HG02610 (cell line): Measurements from ENCODE around the gene APOL5.
"Not testable (repeated sequence)": the region's sequence is repeated elsewhere in the genome, so short reads cannot be mapped to it uniquely, and the experiment has no call there.

Source experiments
- ATAC-seq: cut with Tn5 transposase; IDR thresholded peaks from one replicate; pipeline ENCODE4 v1.9.1; 2021; ENCODE audit warnings: mild to moderate bottlenecking, moderate library complexity; ENCODE audit not compliant: unreplicated experiment

The APOL5 gene

DNA sequence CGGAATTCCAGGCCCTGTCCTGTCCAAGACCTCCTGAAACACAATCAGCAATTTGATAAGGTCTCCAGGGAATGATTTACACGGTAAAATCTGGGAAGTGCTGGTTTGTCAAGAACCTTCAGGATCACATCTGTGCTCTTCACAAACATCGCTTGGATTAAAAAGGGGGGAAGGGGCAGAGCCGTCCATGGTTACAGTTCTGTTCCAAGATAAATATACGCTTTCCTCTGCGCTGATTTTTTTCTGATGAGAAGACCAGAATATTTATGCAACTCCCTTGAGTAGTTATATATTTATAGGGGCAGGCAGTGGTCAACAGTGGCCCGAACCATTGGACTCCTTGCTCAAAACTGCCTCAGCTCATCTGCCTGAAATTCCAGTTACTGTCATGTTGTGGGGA, 9.2 kb upstream of the APOL5 start:
- ATAC-seq, result no peak

DNA sequence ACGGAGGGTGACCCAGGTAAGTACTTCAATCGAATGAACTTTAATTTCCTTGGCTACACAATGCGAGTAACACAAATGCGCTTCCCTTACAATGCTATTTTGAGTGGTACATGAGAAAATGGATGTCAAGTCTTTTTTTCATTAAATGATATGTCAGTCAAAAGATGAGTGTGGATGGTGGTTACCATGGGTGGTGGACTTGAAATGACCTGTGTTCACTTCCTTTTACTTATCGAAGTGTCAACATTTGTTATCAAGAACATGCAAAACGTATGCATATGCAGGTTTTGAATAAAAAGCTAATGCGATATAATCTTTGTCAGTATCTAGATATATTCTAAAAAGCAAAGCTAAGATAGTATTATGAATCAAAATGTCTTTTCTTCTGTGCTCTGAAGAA, 8.8 kb upstream of the APOL5 start:
- no peak for ATAC-seq

DNA sequence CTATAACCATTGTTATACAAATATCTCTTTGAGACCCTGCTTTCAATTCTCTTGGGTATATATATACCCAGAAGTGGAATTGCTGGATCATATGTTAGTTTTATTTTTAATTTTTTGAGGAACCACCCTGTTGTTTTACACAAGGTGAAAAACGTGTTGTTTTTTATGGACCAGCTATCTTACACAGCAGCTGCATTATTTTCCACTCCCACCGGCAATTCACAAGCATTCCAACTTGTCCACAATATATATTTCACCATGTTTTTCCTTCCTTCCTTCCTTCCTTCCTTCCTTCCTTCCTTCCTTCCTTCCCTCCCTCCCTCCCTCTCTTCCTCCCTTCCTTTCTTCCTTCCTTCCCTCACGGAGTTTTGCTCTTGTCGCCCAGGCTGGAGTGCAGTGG, 6.3 kb upstream of the APOL5 start:
- ATAC-seq, result no peak

DNA sequence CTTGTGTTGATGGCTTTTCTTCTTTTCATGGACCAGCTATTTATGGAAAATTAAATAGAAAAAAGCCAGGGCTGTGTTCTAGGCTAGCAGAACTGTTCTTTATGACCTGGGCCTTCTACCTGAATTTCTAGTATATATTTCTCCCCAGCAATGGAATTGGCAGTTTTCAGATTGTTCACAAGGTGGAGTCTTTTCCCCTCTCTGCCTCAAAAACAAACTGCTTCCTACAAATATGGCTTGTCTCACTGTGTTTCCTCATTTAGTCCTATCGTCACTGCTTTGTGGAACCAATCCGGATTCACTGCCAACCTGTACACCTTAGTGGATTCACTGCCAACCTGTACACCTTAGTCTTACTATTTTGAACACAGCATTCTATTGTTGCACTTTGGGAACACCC, 5.0 kb upstream of the APOL5 start:
- no peak for ATAC-seq

- no peak for ATAC-seq
Measured at GRCh38 chr22:35719212-35719875, 1.7 kb downstream of the APOL5 start.

GRCh38 chr22:35721960-35722359, 4.3 kb downstream of the APOL5 start:
- no peak for ATAC-seq

DNA sequence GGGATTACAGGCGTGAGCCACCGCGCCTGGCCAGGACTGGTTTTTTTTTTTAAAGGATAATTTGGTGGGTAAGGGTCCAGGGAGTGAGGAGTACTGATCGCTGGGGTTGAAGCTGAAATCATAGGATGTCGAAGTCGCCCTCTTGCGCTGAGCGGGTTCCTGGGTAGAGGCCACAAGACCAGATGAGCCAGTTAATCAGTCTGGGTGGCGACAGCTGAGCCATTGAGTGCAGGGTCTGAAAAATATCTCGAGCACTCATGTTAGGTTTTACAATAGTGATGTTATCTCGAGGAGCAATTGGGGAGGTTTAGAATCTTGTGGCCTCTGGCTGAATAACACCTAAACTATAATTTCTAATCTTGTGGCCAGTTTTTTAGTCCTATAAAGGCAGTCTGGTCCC, 7.8 kb downstream of the APOL5 start:
- no peak for ATAC-seq

DNA sequence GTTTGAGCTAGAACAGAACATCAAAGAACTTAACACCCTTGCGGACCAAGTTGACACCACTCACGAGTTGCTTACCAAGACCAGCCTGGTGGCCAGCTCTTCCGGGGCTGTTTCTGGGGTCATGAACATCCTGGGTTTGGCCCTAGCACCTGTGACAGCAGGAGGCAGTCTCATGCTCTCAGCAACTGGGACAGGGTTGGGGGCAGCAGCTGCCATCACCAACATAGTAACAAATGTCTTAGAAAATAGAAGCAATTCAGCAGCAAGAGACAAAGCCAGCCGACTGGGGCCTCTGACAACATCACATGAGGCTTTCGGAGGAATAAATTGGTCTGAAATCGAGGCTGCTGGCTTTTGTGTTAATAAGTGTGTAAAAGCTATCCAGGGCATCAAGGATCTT, 8.7 kb downstream of the APOL5 start:
- ATAC-seq, result no peak

- ATAC-seq, result no peak
Measured at GRCh38 chr22:35726933-35727332, 9.3 kb downstream of the APOL5 start.

DNA sequence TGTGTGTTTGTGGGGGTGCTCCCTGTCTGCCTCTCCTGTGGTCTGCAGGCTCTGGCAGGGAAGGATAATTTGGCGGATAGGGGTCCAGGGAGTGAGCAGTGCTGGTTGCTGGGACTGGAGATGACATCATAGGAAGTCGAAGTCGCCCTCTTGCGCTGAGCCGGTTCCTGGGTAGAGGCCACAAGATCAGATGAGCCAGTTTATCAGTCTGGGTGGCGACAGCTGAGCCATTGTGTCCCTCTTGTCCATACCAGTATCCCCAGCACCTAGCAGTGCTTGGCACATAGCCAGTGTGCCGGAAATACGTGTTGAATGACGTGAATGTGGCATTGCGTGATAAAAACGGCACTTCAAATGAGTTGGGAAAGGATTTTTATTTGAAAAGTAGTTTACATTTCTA, 9.8 kb downstream of the APOL5 start:
- ATAC-seq, result no peak

- ATAC-seq, result no peak
Measured at GRCh38 chr22:35728639-35729308, 11.1 kb downstream of the APOL5 start.

- no peak for ATAC-seq
Measured at GRCh38 chr22:35729309-35729698, 11.6 kb downstream of the APOL5 start.

GRCh38 chr22:35731321-35731720, 13.6 kb downstream of the APOL5 start:
- no peak for ATAC-seq

DNA sequence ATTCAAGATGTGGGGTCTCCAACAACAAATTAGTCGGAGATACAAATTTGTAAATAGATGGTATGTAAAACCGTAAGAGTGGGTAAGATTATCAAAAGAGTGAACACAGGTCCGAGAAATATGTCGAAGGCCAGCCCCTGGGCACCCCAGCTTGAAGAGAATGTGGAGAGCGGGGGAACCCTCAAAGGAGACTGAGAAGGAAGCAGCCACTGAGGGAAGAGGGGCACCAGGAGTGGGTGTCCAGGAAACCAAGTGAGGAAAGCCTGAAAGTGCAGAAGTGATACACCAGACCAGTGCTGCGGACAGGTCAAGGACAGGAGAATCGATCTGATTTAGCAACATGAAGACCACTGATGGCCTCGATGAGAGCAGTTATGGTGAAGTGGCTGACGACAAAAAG, 14.4 kb downstream of the APOL5 start:
- ATAC-seq, result no peak

- ATAC-seq, result no peak
Measured at GRCh38 chr22:35733036-35733435, 15.4 kb downstream of the APOL5 start.

GRCh38 chr22:35733791-35734516, 16.3 kb downstream of the APOL5 start:
- ATAC-seq, result no peak

- no peak for ATAC-seq
Measured at GRCh38 chr22:35734517-35734827, 16.8 kb downstream of the APOL5 start.

DNA sequence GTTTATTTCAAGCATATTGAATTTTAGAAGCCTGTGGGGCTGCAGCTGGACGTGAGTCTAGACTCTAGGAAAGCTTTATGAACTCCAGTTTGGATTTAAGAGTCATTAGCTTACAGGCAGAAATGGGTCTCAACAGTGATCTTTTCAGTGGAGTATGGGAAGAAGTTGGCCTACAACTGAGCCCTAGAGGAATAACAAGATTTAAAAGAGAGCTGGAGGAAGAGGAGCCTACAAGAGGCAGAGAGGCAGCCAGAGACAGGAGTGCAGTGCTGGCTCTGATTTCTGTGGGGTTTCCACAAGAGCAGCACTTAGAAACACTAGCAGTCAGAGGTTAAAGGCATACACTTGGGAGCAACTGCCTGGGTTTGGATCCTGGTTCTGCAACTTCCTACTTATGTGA, 17.9 kb downstream of the APOL5 start:
- no peak for ATAC-seq

GRCh38 chr22:35736166-35736565, 18.5 kb downstream of the APOL5 start:
- no peak for ATAC-seq

GRCh38 chr22:35736701-35737100, 19.0 kb downstream of the APOL5 start:
- ATAC-seq, result no peak

DNA sequence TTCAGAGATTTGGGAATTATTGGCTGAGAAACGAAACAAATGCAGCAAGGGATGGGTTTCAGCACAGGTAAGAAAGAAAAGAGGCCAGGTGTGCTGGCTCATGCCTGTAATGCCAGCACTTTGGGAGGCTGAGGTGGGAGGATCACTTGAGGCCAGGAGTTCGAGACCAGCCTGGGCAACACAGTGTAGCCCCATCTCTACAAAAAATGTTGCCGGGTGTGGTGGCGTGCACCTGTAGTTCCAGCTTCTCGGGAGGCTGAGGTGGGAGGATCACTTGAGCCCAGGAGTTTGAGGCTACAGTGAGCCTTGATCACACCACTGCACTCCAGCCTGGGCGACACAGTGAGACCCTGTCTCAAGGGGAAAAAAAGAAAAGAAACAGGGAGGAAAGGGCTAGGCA, 20.2 kb downstream of the APOL5 start:
- not testable (repeated sequence) for ATAC-seq
